ENCODE measurements around the gene DDX51. TPM values are rescaled to one million over a fixed set of nuclear protein-coding genes. Genes with fewer than 3 reads are reported as not detected.

The DDX51 gene
- total RNA-seq, 1 experiment from 2014 or later = 29.3 TPM

GRCh38 chr12:132123970-132124765 is 20.0 kb downstream of the DDX51 start:
- no peaks in the 10 kb centered on the region for H3K4me1 ChIP-seq (ENCODE audit: control insufficient read depth, insufficient read depth, low read length)
- intact Hi-C loops (cut with micrococcal nuclease; ENCODE audit: unreplicated experiment) (no loop called here), in situ Hi-C loops (cut with HindIII; ENCODE audit: low pct_unique_long_range_greater_than_20kb, low sequenced_read_pairs) (no loop called here)
- no peak overlapping the region for H3K27ac ChIP-seq (ENCODE audit: low read length)
- ATAC-seq = no peak
- H3K4me3 ChIP-seq (ENCODE audit: low read depth in 2 of 2, low read length in 2 of 2) = no peak overlapping the region
- H3K36me3 ChIP-seq (ENCODE audit: control insufficient read depth, insufficient read depth, low read length) = peaks cover 24% of the 10 kb centered on the region
- no peaks in the 10 kb centered on the region for H3K9me3 ChIP-seq (ENCODE audit: control insufficient read depth, insufficient read depth, low read depth, low read length)
- ChIA-PET CTCF (interaction anchor here (0.6 kb wide), 1 partner anchor 93 kb away, joined by 3 read pairs; no protein-coding TSS in a partner anchor), POLR2A (no interaction called here)
- no peaks in the 10 kb centered on the region for H3K27me3 ChIP-seq (ENCODE audit: control insufficient read depth, insufficient read depth, low read length)
- no peak for TF ChIP-seq REST (IDR thresholded peaks at IDR 0.05; ENCODE audit: insufficient read depth in 1 of 2, low read depth in 2 of 2, low read length in 1 of 2)
- no peak for TF ChIP-seq SIN3A (IDR thresholded peaks at IDR 0.05; ENCODE audit: borderline replicate concordance, insufficient read depth, low read depth, low read length)
- TF ChIP-seq POLR2AphosphoS5 (IDR thresholded peaks at IDR 0.05; ENCODE audit: low read depth, low read length) = no peak
- no peak for TF ChIP-seq CTCF (IDR thresholded peaks at IDR 0.05)
- TF ChIP-seq TCF7L2 (IDR thresholded peaks at IDR 0.05; ENCODE audit: low read depth, low read length) = no peak
- DNase-seq (ENCODE audit: low read depth, low spot score) = no peak
- BruUV-seq (replicated peaks) = no TSS peak

- H3K36me3 ChIP-seq (ENCODE audit: control insufficient read depth, insufficient read depth, low read length) = peaks cover 17% of the 10 kb centered on the region
- H3K4me3 ChIP-seq (ENCODE audit: low read depth in 2 of 2, low read length in 2 of 2) = no peak overlapping the region
- ATAC-seq = no peak
- in situ Hi-C loops (cut with HindIII; ENCODE audit: low pct_unique_long_range_greater_than_20kb, low sequenced_read_pairs) (no loop called here), intact Hi-C loops (cut with micrococcal nuclease; ENCODE audit: unreplicated experiment) (no loop called here)
- no peaks in the 10 kb centered on the region for H3K27me3 ChIP-seq (ENCODE audit: control insufficient read depth, insufficient read depth, low read length)
- CTCF ChIA-PET = interaction anchor here (0.6 kb wide), 1 partner anchor 42 kb away, joined by 3 read pairs; no protein-coding TSS in a partner anchor
- H3K9me3 ChIP-seq (ENCODE audit: control insufficient read depth, insufficient read depth, low read depth, low read length) = no peaks in the 10 kb centered on the region
- no peak overlapping the region for H3K27ac ChIP-seq (ENCODE audit: low read length)
- BruUV-seq (replicated peaks) = no TSS peak
- H3K4me1 ChIP-seq (ENCODE audit: control insufficient read depth, insufficient read depth, low read length) = no peaks in the 10 kb centered on the region
- TF ChIP-seq POLR2AphosphoS5 (IDR thresholded peaks at IDR 0.05; ENCODE audit: low read depth, low read length) = no peak
- TF ChIP-seq SIN3A (IDR thresholded peaks at IDR 0.05; ENCODE audit: borderline replicate concordance, insufficient read depth, low read depth, low read length) = no peak
- TF ChIP-seq CTCF (IDR thresholded peaks at IDR 0.05) = no peak
- TF ChIP-seq REST (IDR thresholded peaks at IDR 0.05; ENCODE audit: insufficient read depth in 1 of 2, low read depth in 2 of 2, low read length in 1 of 2) = no peak
- TF ChIP-seq TCF7L2 (IDR thresholded peaks at IDR 0.05; ENCODE audit: low read depth, low read length) = no peak
- no peak for DNase-seq (ENCODE audit: low read depth, low spot score)
- POLR2A ChIA-PET = no interaction called here
Measured at GRCh38 chr12:132121283-132121682, 22.8 kb downstream of the DDX51 start.

All from Panc1 (cell line).